PC-9 (cell line): ENCODE measurements around the gene SLX9.

Experiments
- EZH2 ChIP-seq: fragments of 200-600 bp; sonication (generic); IDR thresholded peaks from 2 replicates; pipeline ENCODE4 v1.8.0; 2017; ENCODE audit warnings: antibody characterized with exemption, low read depth
- TF ChIP-seq, protein P1 (sequence below): fragments of 200-600 bp; sonication (generic); conservative IDR thresholded peaks from 2 replicates; pipeline ENCODE4 v1.6.1; 2017; ENCODE audit warnings: mixed run types, antibody characterized with exemption, mild to moderate bottlenecking, moderate library complexity

DNA sequence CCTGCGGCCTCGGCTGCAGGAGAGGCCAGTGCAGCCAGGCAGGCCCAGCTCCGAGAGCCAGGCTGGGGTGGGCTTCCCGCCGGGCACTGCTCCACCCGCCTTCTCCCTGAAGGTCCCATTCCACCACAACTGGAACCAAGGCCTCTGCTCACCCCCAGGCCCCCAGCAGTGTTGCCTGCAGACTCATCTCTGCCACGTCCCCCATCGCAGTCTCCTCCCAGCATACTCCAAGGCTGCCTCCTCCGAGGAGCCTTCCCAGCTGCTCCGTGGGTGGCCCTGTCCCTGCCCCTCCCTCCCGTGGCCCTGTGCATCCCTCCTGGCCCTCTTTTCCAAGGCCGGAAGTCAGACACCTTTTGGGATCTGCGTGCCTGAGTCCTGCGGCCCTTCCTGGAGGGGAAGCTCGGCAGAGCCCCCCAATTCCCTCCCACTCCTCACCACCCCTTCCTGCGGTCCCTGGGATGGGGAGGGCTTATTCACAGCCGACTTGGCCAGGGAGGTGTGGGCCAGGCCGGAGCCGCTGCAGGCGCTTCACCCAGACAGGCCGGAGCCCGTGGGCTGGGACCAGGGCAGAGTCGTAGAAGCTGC lies 47.6 kb downstream of the SLX9 start:
- TF ChIP-seq, protein P1, sequence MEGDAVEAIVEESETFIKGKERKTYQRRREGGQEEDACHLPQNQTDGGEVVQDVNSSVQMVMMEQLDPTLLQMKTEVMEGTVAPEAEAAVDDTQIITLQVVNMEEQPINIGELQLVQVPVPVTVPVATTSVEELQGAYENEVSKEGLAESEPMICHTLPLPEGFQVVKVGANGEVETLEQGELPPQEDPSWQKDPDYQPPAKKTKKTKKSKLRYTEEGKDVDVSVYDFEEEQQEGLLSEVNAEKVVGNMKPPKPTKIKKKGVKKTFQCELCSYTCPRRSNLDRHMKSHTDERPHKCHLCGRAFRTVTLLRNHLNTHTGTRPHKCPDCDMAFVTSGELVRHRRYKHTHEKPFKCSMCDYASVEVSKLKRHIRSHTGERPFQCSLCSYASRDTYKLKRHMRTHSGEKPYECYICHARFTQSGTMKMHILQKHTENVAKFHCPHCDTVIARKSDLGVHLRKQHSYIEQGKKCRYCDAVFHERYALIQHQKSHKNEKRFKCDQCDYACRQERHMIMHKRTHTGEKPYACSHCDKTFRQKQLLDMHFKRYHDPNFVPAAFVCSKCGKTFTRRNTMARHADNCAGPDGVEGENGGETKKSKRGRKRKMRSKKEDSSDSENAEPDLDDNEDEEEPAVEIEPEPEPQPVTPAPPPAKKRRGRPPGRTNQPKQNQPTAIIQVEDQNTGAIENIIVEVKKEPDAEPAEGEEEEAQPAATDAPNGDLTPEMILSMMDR, result no peak
- TF ChIP-seq EZH2, result no peak
